ENCODE measurements around the gene LCNL1. TPM values are rescaled to one million over a fixed set of nuclear protein-coding genes. Genes with fewer than 3 reads are reported as not detected.

Gene LCNL1
- total RNA-seq, 1 donor from 2014 or later: not detected

GRCh38 chr9:136954270-136955083 lies 28.3 kb upstream of the LCNL1 start:
- TF ChIP-seq, protein P1, sequence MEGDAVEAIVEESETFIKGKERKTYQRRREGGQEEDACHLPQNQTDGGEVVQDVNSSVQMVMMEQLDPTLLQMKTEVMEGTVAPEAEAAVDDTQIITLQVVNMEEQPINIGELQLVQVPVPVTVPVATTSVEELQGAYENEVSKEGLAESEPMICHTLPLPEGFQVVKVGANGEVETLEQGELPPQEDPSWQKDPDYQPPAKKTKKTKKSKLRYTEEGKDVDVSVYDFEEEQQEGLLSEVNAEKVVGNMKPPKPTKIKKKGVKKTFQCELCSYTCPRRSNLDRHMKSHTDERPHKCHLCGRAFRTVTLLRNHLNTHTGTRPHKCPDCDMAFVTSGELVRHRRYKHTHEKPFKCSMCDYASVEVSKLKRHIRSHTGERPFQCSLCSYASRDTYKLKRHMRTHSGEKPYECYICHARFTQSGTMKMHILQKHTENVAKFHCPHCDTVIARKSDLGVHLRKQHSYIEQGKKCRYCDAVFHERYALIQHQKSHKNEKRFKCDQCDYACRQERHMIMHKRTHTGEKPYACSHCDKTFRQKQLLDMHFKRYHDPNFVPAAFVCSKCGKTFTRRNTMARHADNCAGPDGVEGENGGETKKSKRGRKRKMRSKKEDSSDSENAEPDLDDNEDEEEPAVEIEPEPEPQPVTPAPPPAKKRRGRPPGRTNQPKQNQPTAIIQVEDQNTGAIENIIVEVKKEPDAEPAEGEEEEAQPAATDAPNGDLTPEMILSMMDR (IDR thresholded peaks at IDR 0.05; ENCODE audit: insufficient read depth, low read length, poor library complexity, severe bottlenecking): no peak
- no peaks in the 10 kb centered on the region for H3K36me3 ChIP-seq (ENCODE audit: control insufficient read depth, insufficient read depth, low read length)
- DNase-seq (ENCODE audit: low read depth): no peak
- no peak overlapping the region for H3K4me3 ChIP-seq (ENCODE audit: low read depth, low read length)
- no peaks in the 10 kb centered on the region for H3K27me3 ChIP-seq (ENCODE audit: control insufficient read depth, insufficient read depth, low read length)

DNA sequence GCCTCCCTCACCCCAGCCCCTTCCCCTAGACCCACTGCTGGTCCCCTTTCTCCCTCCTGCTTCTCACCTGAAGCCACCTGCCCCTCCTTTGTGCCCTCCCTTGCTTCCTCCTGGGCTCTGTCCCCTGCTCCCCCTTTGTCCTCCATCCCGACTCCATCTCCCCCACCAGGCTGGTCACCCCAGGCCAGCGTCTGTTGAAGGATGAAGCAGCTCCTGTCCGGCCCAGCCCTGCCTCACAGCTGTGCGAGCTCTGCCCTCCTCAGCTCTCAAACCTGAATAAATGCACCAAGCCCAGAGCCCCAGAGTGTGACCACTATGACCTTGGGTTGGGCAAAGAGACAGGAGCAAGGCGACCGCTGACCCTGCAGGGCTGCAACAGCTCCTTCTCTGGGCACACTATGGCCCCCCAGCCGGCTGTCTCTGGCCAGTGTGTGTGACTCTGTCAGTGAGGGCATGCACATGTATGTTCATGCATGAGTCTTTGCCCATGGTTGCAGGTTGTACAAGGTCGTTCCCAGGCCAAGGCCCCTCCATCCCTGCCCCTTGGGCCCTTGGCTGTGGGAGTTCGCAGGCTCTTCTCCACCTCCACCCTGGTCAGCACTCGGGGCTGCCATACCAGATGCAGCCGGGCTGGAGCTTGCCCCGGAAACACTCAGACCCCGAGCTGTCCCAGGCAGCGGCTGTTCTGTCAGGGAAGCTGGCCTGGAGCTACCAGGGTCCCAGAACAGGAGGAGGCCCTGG lies 27.4 kb upstream of the LCNL1 start:
- DNase-seq (ENCODE audit: low read depth): no peak
- no peaks in the 10 kb centered on the region for H3K27me3 ChIP-seq (ENCODE audit: control insufficient read depth, insufficient read depth, low read length)
- TF ChIP-seq, protein P1 (IDR thresholded peaks at IDR 0.05; ENCODE audit: insufficient read depth, low read length, poor library complexity, severe bottlenecking): no peak
- no peak overlapping the region for H3K4me3 ChIP-seq (ENCODE audit: low read depth, low read length)
- no peaks in the 10 kb centered on the region for H3K36me3 ChIP-seq (ENCODE audit: control insufficient read depth, insufficient read depth, low read length)

DNA sequence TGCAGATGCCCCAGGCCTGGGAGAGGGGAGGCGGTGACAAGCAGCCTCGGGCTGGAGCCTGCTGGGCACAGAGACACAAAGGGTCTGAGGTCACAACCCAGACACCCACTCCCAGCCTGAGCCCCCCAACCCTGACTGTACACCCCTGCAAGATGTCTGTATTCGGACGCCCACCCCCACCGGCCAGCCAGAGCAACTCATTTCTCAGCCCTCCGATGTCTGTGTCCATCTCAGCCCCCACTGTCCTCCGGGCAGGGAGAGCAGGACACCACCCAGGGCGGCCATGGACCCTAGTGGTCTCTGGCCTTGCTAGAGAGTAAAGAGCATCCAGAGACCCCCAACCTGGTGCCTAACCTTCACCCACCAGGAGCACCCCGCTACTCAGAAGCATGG lies 26.9 kb upstream of the LCNL1 start:
- no peaks in the 10 kb centered on the region for H3K36me3 ChIP-seq (ENCODE audit: control insufficient read depth, insufficient read depth, low read length)
- H3K4me3 ChIP-seq (ENCODE audit: low read depth, low read length): no peak overlapping the region
- no peak for DNase-seq (ENCODE audit: low read depth)
- TF ChIP-seq, protein P1 (IDR thresholded peaks at IDR 0.05; ENCODE audit: insufficient read depth, low read length, poor library complexity, severe bottlenecking): no peak
- no peaks in the 10 kb centered on the region for H3K27me3 ChIP-seq (ENCODE audit: control insufficient read depth, insufficient read depth, low read length)

- TF ChIP-seq, protein P1 (IDR thresholded peaks at IDR 0.05; ENCODE audit: insufficient read depth, low read length, poor library complexity, severe bottlenecking): no peak
- Histone ChIP-seq H3K27me3 (ENCODE audit: control insufficient read depth, insufficient read depth, low read length) (no peaks in the 10 kb centered on the region), H3K4me3 (ENCODE audit: low read depth, low read length) (no peak overlapping the region), H3K36me3 (ENCODE audit: control insufficient read depth, insufficient read depth, low read length) (no peaks in the 10 kb centered on the region)
- no peak for DNase-seq (ENCODE audit: low read depth)
Measured at GRCh38 chr9:136956604-136957003, 26.2 kb upstream of the LCNL1 start.

GRCh38 chr9:136957461-136957860 lies 25.3 kb upstream of the LCNL1 start:
- no peaks in the 10 kb centered on the region for H3K27me3 ChIP-seq (ENCODE audit: control insufficient read depth, insufficient read depth, low read length)
- TF ChIP-seq, protein P1 (IDR thresholded peaks at IDR 0.05; ENCODE audit: insufficient read depth, low read length, poor library complexity, severe bottlenecking): no peak
- no peak for DNase-seq (ENCODE audit: low read depth)
- no peaks in the 10 kb centered on the region for H3K36me3 ChIP-seq (ENCODE audit: control insufficient read depth, insufficient read depth, low read length)
- H3K4me3 ChIP-seq (ENCODE audit: low read depth, low read length): no peak overlapping the region

All from kidney epithelial cell (primary cell).